ENCODE data around the gene CFAP53.
"Not testable (repeated sequence)": the region's sequence is repeated elsewhere in the genome, so short reads cannot be mapped to it uniquely, and the experiment has no call there.

The CFAP53 gene

GRCh38 chr18:50232419-50232818, 33.9 kb downstream of the CFAP53 start:
- H3K27ac ChIP-seq (ENCODE audit: low read length), result no peak overlapping the region
- H3K4me1 ChIP-seq (ENCODE audit: low read length), result no peaks in the 10 kb centered on the region
- no peak overlapping the region for H2AFZ ChIP-seq (ENCODE audit: low read length)
- H3K9ac ChIP-seq (ENCODE audit: low read length), result no peak overlapping the region
- H3F3A ChIP-seq (ENCODE audit: insufficient read depth, low read length), result no peaks in the 10 kb centered on the region
- H3K27me3 ChIP-seq (replicated peaks; ENCODE audit: insufficient read depth, low read length), result no peaks in the 10 kb centered on the region
- TF ChIP-seq, protein P1, sequence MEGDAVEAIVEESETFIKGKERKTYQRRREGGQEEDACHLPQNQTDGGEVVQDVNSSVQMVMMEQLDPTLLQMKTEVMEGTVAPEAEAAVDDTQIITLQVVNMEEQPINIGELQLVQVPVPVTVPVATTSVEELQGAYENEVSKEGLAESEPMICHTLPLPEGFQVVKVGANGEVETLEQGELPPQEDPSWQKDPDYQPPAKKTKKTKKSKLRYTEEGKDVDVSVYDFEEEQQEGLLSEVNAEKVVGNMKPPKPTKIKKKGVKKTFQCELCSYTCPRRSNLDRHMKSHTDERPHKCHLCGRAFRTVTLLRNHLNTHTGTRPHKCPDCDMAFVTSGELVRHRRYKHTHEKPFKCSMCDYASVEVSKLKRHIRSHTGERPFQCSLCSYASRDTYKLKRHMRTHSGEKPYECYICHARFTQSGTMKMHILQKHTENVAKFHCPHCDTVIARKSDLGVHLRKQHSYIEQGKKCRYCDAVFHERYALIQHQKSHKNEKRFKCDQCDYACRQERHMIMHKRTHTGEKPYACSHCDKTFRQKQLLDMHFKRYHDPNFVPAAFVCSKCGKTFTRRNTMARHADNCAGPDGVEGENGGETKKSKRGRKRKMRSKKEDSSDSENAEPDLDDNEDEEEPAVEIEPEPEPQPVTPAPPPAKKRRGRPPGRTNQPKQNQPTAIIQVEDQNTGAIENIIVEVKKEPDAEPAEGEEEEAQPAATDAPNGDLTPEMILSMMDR (IDR thresholded peaks at IDR 0.05; ENCODE audit: low read length), result no peak
- TF ChIP-seq EZH2phosphoT487 (IDR thresholded peaks at IDR 0.05; ENCODE audit: low read length) (no peak), EZH2 (optimal IDR thresholded peaks at IDR 0.05; ENCODE audit: low read depth, low read length) (no peak)
- no peaks in the 10 kb centered on the region for H4K20me1 ChIP-seq (ENCODE audit: insufficient read depth, low read length)
- no peak overlapping the region for H3K4me3 ChIP-seq (ENCODE audit: low read length)
- H3K9me2 ChIP-seq (replicated peaks; ENCODE audit: insufficient read depth, low read length), result no peaks in the 10 kb centered on the region
- H3K36me3 ChIP-seq (replicated peaks; ENCODE audit: insufficient read depth, low read length), result no peaks in the 10 kb centered on the region
- H3K79me2 ChIP-seq (ENCODE audit: low read length), result no peaks in the 10 kb centered on the region
- DNase-seq, result no peak
- H3K9me3 ChIP-seq (replicated peaks; ENCODE audit: insufficient read depth, low read length), result no peaks in the 10 kb centered on the region
- H3K4me2 ChIP-seq (ENCODE audit: low read depth, low read length), result no peak overlapping the region

DNA sequence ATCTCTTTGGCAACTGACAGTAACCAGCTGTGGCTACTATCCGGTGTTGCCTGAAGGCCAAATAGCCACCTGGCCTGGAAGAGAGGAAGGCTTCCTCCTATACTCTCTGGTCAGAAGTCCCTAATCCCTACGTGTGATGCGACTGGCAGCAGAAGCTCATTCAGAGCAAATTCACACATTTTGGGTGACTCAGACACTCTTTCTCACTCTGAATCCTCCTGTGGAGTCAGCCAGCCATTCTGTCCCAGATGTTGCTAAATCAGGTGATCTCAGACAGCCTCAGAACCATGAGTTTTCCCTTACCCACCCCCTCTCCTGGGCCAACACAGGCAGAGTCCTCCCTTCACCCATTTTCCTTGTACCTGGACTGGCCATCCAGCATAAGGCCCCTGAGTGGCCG, 34.7 kb downstream of the CFAP53 start:
- H3K27me3 ChIP-seq (replicated peaks; ENCODE audit: insufficient read depth, low read length), result no peaks in the 10 kb centered on the region
- H2AFZ ChIP-seq (ENCODE audit: low read length), result no peak overlapping the region
- no peaks in the 10 kb centered on the region for H3K9me3 ChIP-seq (replicated peaks; ENCODE audit: insufficient read depth, low read length)
- DNase-seq, result no peak
- no peaks in the 10 kb centered on the region for H3F3A ChIP-seq (ENCODE audit: insufficient read depth, low read length)
- H3K9ac ChIP-seq (ENCODE audit: low read length), result no peak overlapping the region
- no peak for TF ChIP-seq EZH2phosphoT487 (IDR thresholded peaks at IDR 0.05; ENCODE audit: low read length)
- TF ChIP-seq, protein P1 (IDR thresholded peaks at IDR 0.05; ENCODE audit: low read length), result no peak
- no peak for TF ChIP-seq EZH2 (optimal IDR thresholded peaks at IDR 0.05; ENCODE audit: low read depth, low read length)
- no peak overlapping the region for H3K4me2 ChIP-seq (ENCODE audit: low read depth, low read length)
- H3K4me1 ChIP-seq (ENCODE audit: low read length), result 0 out of 2 replicates have a peak, but pooled peaks cover 1% of the 10 kb centered on the region
- no peaks in the 10 kb centered on the region for H4K20me1 ChIP-seq (ENCODE audit: insufficient read depth, low read length)
- no peaks in the 10 kb centered on the region for H3K36me3 ChIP-seq (replicated peaks; ENCODE audit: insufficient read depth, low read length)
- H3K9me2 ChIP-seq (replicated peaks; ENCODE audit: insufficient read depth, low read length), result no peaks in the 10 kb centered on the region
- no peaks in the 10 kb centered on the region for H3K79me2 ChIP-seq (ENCODE audit: low read length)
- no peak overlapping the region for H3K27ac ChIP-seq (ENCODE audit: low read length)
- no peak overlapping the region for H3K4me3 ChIP-seq (ENCODE audit: low read length)

DNA sequence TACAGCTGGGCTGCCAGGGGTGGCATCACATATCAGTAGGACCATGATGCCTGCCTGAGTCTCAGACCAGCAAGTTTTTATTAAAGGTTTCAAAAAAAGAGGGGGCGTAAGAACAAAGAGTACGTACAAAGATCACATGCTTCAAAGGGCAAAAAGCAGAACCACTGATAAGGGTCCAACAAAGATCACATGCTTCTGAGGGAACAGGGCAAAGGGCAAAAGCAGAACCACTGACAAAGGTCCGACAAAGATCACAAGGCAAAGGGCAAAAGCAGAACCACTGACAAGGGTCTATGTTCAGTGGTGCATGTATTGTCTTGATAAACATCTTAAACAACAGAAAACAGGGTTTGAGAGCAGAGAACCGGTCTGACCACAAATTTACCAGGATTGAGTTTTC, 46.0 kb downstream of the CFAP53 start:
- not testable (repeated sequence) for H3K4me2 ChIP-seq (ENCODE audit: low read depth, low read length); H3K36me3 ChIP-seq (replicated peaks; ENCODE audit: insufficient read depth, low read length); H4K20me1 ChIP-seq (ENCODE audit: insufficient read depth, low read length); H3K9ac ChIP-seq (ENCODE audit: low read length); H3K9me3 ChIP-seq (replicated peaks; ENCODE audit: insufficient read depth, low read length); H3K27ac ChIP-seq (ENCODE audit: low read length); H3K9me2 ChIP-seq (replicated peaks; ENCODE audit: insufficient read depth, low read length); H3K79me2 ChIP-seq (ENCODE audit: low read length); H3F3A ChIP-seq (ENCODE audit: insufficient read depth, low read length); H3K4me1 ChIP-seq (ENCODE audit: low read length); H3K27me3 ChIP-seq (replicated peaks; ENCODE audit: insufficient read depth, low read length); DNase-seq; H3K4me3 ChIP-seq (ENCODE audit: low read length); H2AFZ ChIP-seq (ENCODE audit: low read length)

DNA sequence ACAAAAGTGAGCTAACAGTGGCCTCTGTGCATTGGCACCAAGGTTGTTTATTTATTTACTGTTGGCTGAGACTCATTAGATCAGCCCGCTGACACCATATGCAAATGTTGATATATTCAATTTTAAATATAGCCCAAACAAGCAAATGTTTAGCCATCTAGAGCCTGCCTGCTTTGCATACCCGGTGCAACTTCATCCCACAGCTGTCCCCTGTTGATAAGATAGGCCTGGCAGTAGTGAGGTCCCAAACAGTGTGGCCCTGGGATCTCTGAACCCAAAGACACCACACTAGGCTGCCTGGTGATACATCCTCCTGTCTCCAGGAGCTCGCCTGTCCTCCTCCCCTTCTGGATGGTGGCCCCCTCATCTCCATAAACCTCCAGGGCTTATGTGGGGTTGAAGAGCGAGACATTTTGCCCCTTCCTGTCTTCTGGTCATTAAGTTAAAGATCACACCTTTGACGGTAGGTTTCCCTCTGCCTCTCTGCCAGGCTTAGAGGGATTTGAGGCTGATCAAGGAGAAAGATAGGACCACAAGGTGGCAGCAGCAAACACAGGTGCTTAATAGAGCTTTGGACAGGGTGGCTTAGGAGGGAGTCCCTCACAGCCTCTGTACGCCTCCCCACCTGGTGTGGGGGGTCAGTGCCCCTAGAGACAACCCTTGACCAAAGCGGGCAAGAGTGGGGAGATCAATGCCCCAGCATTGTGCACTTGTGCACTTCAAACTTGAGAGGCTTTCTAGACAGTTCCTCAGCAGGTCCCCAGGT, 47.7 kb downstream of the CFAP53 start:
- no peak overlapping the region for H3K4me2 ChIP-seq (ENCODE audit: low read depth, low read length)
- H3K36me3 ChIP-seq (replicated peaks; ENCODE audit: insufficient read depth, low read length), result no peaks in the 10 kb centered on the region
- H2AFZ ChIP-seq (ENCODE audit: low read length), result 0 out of 2 replicates have a peak overlapping the region, but pooled peaks have one; percentile 12

More for the DNA sequence above, 47.7 kb downstream of the CFAP53 start:
- no peak overlapping the region for H3K4me3 ChIP-seq (ENCODE audit: low read length)
- H3K9me2 ChIP-seq (replicated peaks; ENCODE audit: insufficient read depth, low read length), result no peaks in the 10 kb centered on the region
- no peak overlapping the region for H3K27ac ChIP-seq (ENCODE audit: low read length)
- H3K79me2 ChIP-seq (ENCODE audit: low read length), result no peaks in the 10 kb centered on the region
- no peaks in the 10 kb centered on the region for H3K9me3 ChIP-seq (replicated peaks; ENCODE audit: insufficient read depth, low read length)
- no peak for TF ChIP-seq EZH2 (optimal IDR thresholded peaks at IDR 0.05; ENCODE audit: low read depth, low read length)
- no peak for TF ChIP-seq EZH2phosphoT487 (IDR thresholded peaks at IDR 0.05; ENCODE audit: low read length)
- TF ChIP-seq, protein P1 (IDR thresholded peaks at IDR 0.05; ENCODE audit: low read length), result peak; percentile 76
- H3F3A ChIP-seq (ENCODE audit: insufficient read depth, low read length), result no peaks in the 10 kb centered on the region
- H3K27me3 ChIP-seq (replicated peaks; ENCODE audit: insufficient read depth, low read length), result no peaks in the 10 kb centered on the region
- no peaks in the 10 kb centered on the region for H4K20me1 ChIP-seq (ENCODE audit: insufficient read depth, low read length)
- no peaks in the 10 kb centered on the region for H3K4me1 ChIP-seq (ENCODE audit: low read length)
- H3K9ac ChIP-seq (ENCODE audit: low read length), result no peak overlapping the region
- DNase-seq, result peak; percentile 54
